Measurements from ENCODE around the gene ALDH1L2.

DNA sequence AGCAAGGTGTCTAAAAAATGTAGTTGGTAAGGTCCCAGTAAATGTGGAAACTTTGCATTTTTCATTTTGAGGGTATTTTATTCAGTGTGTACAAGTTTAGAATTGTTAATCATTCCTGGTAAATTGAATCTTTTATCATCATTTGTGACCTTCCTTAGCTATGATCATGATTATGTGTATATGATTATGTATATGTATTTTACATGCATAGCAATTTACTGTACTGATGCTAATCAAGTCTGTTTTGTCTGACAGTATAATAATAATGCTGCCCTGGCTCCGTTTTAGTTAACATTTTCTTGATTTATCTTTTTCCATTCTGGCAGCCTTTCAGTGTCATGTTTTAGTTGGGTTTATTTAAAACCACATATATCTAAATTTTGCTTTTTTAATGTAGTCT lies 32.7 kb upstream of the ALDH1L2 start:
- TF ChIP-seq POLR2AphosphoS5 (IDR thresholded peaks at IDR 0.05) (no peak), EP300 (IDR thresholded peaks at IDR 0.05) (no peak)
- TF ChIP-seq, protein P1, sequence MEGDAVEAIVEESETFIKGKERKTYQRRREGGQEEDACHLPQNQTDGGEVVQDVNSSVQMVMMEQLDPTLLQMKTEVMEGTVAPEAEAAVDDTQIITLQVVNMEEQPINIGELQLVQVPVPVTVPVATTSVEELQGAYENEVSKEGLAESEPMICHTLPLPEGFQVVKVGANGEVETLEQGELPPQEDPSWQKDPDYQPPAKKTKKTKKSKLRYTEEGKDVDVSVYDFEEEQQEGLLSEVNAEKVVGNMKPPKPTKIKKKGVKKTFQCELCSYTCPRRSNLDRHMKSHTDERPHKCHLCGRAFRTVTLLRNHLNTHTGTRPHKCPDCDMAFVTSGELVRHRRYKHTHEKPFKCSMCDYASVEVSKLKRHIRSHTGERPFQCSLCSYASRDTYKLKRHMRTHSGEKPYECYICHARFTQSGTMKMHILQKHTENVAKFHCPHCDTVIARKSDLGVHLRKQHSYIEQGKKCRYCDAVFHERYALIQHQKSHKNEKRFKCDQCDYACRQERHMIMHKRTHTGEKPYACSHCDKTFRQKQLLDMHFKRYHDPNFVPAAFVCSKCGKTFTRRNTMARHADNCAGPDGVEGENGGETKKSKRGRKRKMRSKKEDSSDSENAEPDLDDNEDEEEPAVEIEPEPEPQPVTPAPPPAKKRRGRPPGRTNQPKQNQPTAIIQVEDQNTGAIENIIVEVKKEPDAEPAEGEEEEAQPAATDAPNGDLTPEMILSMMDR (IDR thresholded peaks at IDR 0.05), result no peak

All from suprapubic skin (tissue), 4 donors.